A673 (cell line): ENCODE data around the gene ABCC5.

Experiments
- CTCF ChIP-seq: fragments of 300-800, 200-600 bp; sonication (generic); conservative IDR thresholded peaks from 2 replicates; pipeline ENCODE4 v1.5.1; 2017; ENCODE audit warnings: low read depth, mild to moderate bottlenecking, antibody characterized with exemption, low read length, moderate library complexity, mixed read lengths
- EZH2 ChIP-seq: fragments of 200-600 bp; sonication (generic); IDR thresholded peaks from 2 replicates; pipeline ENCODE4 v1.6.1; 2017; ENCODE audit warnings: borderline replicate concordance, low read depth, mild to moderate bottlenecking, mixed read lengths, antibody characterized with exemption, low read length; ENCODE audit not compliant: poor library complexity, severe bottlenecking

GRCh38 chr3:184017672-184018423, at the start of gene ABCC5:
- TF ChIP-seq CTCF (no peak), EZH2 (no peak)
